Fibroblast of lung (primary cell): ENCODE measurements around the gene JARID2. TPM values are rescaled to one million over a fixed set of nuclear protein-coding genes. Genes with fewer than 3 reads are reported as not detected.

Experiments
- DNase-seq, 2 donors: peaks; one replicate each; pipeline versions ENCODE4 v3.0.0 to v3.0.0-alpha.2; 2010; ENCODE audit warnings: low read depth in 2 of 2
- H2AFZ ChIP-seq: 2 replicates; pipeline ENCODE4 v1.5.1; 2012; ENCODE audit warnings: low read length, control low read depth, inconsistent platforms
- H3K27ac ChIP-seq: 2 replicates; pipeline ENCODE4 v1.5.1; 2011; ENCODE audit warnings: low read length, control low read depth; ENCODE audit not compliant: insufficient read depth
- H3K27me3 ChIP-seq: 2 replicates; pipeline ENCODE4 v1.5.1; 2011; ENCODE audit warnings: mild to moderate bottlenecking, low read length; ENCODE audit not compliant: control insufficient read depth, insufficient read depth
- H3K36me3 ChIP-seq: 2 replicates; pipeline ENCODE4 v1.5.1; 2011; ENCODE audit warnings: low read length; ENCODE audit not compliant: control insufficient read depth, insufficient read depth
- H3K4me1 ChIP-seq: 2 replicates; pipeline ENCODE4 v1.5.1; 2011; ENCODE audit warnings: low read length; ENCODE audit not compliant: control insufficient read depth, insufficient read depth; ENCODE audit errors: extremely low read depth
- H3K4me2 ChIP-seq: 2 replicates; pipeline ENCODE4 v1.5.1; 2011; ENCODE audit warnings: low read length, control low read depth; ENCODE audit not compliant: insufficient read depth; ENCODE audit errors: extremely low read depth
- H3K4me3 ChIP-seq, 4 experiments: fragments of 200-600 bp in 1 of 4; sonication (generic) in 1 of 4; replicated peaks in 1 of 4; 2 replicates each; pipeline ENCODE4 v1.5.1; 2011 to 2016; ENCODE audit warnings: low read length in 4 of 4, low read depth in 3 of 4, mild to moderate bottlenecking in 3 of 4, control low read depth in 2 of 4, inconsistent platforms in 1 of 4, mixed read lengths in 1 of 4; ENCODE audit not compliant: insufficient read depth in 1 of 4; ENCODE audit errors: control extremely low read depth in 1 of 4
- H3K79me2 ChIP-seq: 2 replicates; pipeline ENCODE4 v1.5.1; 2012; ENCODE audit warnings: mild to moderate bottlenecking, low read length, inconsistent platforms; ENCODE audit not compliant: control insufficient read depth, insufficient read depth
- H3K9ac ChIP-seq: 2 replicates; pipeline ENCODE4 v1.5.1; 2011; ENCODE audit warnings: mild to moderate bottlenecking, low read length, control low read depth; ENCODE audit not compliant: insufficient read depth
- H3K9me3 ChIP-seq: 2 replicates; pipeline ENCODE4 v1.5.1; 2012; ENCODE audit warnings: low read depth, low read length; ENCODE audit not compliant: control insufficient read depth, insufficient read depth
- H4K20me1 ChIP-seq: 2 replicates; pipeline ENCODE4 v1.5.1; 2011; ENCODE audit warnings: low read length; ENCODE audit not compliant: control insufficient read depth, insufficient read depth; ENCODE audit errors: extremely low read depth
- EZH2 ChIP-seq: IDR thresholded peaks from 2 replicates; pipeline ENCODE4 v1.5.1; 2012; ENCODE audit warnings: low read length, control low read depth, mild to moderate bottlenecking; ENCODE audit errors: missing control alignments
- polyA plus RNA-seq, 2 donors: library from polyadenylated mRNA; depleted of rRNA in 1 of 2; stranded (reverse) in 1 of 2; unstranded in 1 of 2; fragments of >200 nt; gene quantifications; 2 replicates each; pipeline ENCODE4 v1.2.1, GENCODE V29; 2011 to 2012; ENCODE audit warnings: missing spikeins in 1 of 2
- total RNA-seq: library from RNA; depleted of rRNA; stranded (reverse); fragments of >200 nt; gene quantifications from 2 replicates; pipeline ENCODE4 v1.2.1, GENCODE V29; 2014
- TF ChIP-seq, protein P1 (sequence below), 2 donors: IDR thresholded peaks in 1 of 2; conservative IDR thresholded peaks in 1 of 2; 1 replicate in 1 of 2; 2 replicates in 1 of 2; pipeline ENCODE4 v1.5.1; 2011 to 2012; ENCODE audit warnings: low read length in 2 of 2, control low read depth in 1 of 2, inconsistent platforms in 1 of 2, low read depth in 1 of 2, mild to moderate bottlenecking in 1 of 2

Gene JARID2
- total and polyA plus RNA-seq, 2 donors (not counting 1 experiment from before 2014, with no cell fraction given), result 5.0 to 8.2 TPM

- Histone ChIP-seq H3K4me3 (no peak overlapping the region), H3K4me1 (peaks cover 6% of the 10 kb centered on the region), H3K27me3 (no peaks in the 10 kb centered on the region), H3K27ac (no peak overlapping the region), H3K4me2 (no peak overlapping the region), H3K9me3 (no peaks in the 10 kb centered on the region), H4K20me1 (no peaks in the 10 kb centered on the region), H3K9ac (no peak overlapping the region), H3K79me2 (peaks cover 27% of the 10 kb centered on the region), H2AFZ (no peak overlapping the region), H3K36me3 (no peaks in the 10 kb centered on the region)
- TF ChIP-seq EZH2, result no peak
- TF ChIP-seq, protein P1, sequence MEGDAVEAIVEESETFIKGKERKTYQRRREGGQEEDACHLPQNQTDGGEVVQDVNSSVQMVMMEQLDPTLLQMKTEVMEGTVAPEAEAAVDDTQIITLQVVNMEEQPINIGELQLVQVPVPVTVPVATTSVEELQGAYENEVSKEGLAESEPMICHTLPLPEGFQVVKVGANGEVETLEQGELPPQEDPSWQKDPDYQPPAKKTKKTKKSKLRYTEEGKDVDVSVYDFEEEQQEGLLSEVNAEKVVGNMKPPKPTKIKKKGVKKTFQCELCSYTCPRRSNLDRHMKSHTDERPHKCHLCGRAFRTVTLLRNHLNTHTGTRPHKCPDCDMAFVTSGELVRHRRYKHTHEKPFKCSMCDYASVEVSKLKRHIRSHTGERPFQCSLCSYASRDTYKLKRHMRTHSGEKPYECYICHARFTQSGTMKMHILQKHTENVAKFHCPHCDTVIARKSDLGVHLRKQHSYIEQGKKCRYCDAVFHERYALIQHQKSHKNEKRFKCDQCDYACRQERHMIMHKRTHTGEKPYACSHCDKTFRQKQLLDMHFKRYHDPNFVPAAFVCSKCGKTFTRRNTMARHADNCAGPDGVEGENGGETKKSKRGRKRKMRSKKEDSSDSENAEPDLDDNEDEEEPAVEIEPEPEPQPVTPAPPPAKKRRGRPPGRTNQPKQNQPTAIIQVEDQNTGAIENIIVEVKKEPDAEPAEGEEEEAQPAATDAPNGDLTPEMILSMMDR (conservative IDR thresholded peaks at IDR 0.05 in 1 of 2, IDR thresholded peaks at IDR 0.05 in 1 of 2; ENCODE audit: low read depth in 1 of 2, low read length in 2 of 2), result no peak
- DNase-seq, result peak in 1 of 2 donors; percentile 77
These were observed 38.9 kb downstream of the JARID2 start for GRCh38 chr6:15284743-15285142.

DNA sequence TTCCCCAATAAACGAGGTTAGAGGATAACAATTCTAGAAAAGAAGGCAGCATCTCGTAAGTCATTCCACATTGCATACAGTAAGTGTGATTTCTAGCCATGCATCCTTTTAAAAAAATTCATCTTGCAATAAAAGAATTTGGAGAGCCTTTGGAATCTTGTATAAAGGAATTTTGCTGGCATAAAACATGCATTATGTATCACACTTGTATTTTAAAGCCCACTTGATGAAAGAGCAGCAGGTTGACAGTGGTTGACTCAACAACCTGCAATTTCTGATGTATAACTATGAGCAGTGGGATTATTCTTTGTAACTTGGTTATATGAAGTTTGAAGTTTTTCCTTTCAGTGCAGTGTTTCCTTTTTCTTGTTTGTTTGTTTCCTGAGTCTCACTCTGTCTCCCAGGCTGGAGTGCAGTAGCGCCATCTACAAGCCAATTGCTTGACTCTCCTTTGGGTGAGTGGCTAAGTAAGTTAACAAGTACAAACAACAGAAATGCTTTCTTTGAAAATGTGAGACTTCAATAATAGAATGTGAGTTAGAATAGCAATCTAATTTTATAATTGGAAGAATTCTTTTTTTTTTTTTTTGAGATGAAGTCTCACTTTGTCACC is 39.9 kb downstream of the JARID2 start:
- no peak overlapping the region for H3K4me2 ChIP-seq
- peaks cover 5% of the 10 kb centered on the region for H3K4me1 ChIP-seq
- TF ChIP-seq, protein P1 (conservative IDR thresholded peaks at IDR 0.05 in 1 of 2, IDR thresholded peaks at IDR 0.05 in 1 of 2; ENCODE audit: low read depth in 1 of 2, low read length in 2 of 2), result no peak
- TF ChIP-seq EZH2, result no peak
- H4K20me1 ChIP-seq, result peaks cover 2% of the 10 kb centered on the region
- no peak overlapping the region for H3K4me3 ChIP-seq
- H3K27ac ChIP-seq, result no peak overlapping the region
- H3K36me3 ChIP-seq, result no peaks in the 10 kb centered on the region
- H3K9ac ChIP-seq, result no peak overlapping the region
- peaks cover 26% of the 10 kb centered on the region for H3K79me2 ChIP-seq
- no peaks in the 10 kb centered on the region for H3K27me3 ChIP-seq
- no peaks in the 10 kb centered on the region for H3K9me3 ChIP-seq
- no peak overlapping the region for H2AFZ ChIP-seq
- DNase-seq, result peak in 1 of 2 donors; percentile 79

- Histone ChIP-seq H3K4me2 (no peak overlapping the region), H4K20me1 (peaks cover 2% of the 10 kb centered on the region), H3K27ac (no peak overlapping the region), H3K4me1 (peaks cover 5% of the 10 kb centered on the region), H3K27me3 (no peaks in the 10 kb centered on the region), H3K4me3 (no peak overlapping the region), H3K79me2 (peaks cover 16% of the 10 kb centered on the region), H2AFZ (no peak overlapping the region), H3K36me3 (no peaks in the 10 kb centered on the region), H3K9me3 (no peaks in the 10 kb centered on the region), H3K9ac (no peak overlapping the region)
- TF ChIP-seq EZH2, result no peak
- TF ChIP-seq, protein P1 (conservative IDR thresholded peaks at IDR 0.05 in 1 of 2, IDR thresholded peaks at IDR 0.05 in 1 of 2; ENCODE audit: low read depth in 1 of 2, low read length in 2 of 2), result no peak
- no peak for DNase-seq
These were observed 42.0 kb downstream of the JARID2 start for GRCh38 chr6:15287670-15288375.
